B cell (primary cell): Measurements from ENCODE around the gene ANKRD13D. TPM values are rescaled to one million over a fixed set of nuclear protein-coding genes. Genes with fewer than 3 reads are reported as not detected.
A peak's percentile ranks its signal among the peaks of the same experiment; 100 is the strongest.

ENCODE experiments used
- ATAC-seq: fragments of 200-7000 bp; cut with Tn5 transposase; one replicate; pipeline ENCODE4 v1.10.0; 2021; ENCODE audit warnings: low read depth, mild to moderate bottlenecking, moderate number of reproducible peaks, moderate library complexity
- CTCF ChIA-PET: fragments of 350-600 bp; sonication (Branson Sonifier 250); formaldehyde crosslinking; loops from one replicate; lab custom pipeline; 2021; ENCODE audit warnings: antibody characterized with exemption, inconsistent platforms; lab: Charles Lee
- POLR2A ChIA-PET: fragments of 350-600 bp; sonication (Branson Sonifier 250); formaldehyde crosslinking; loops from one replicate; lab custom pipeline; 2021; ENCODE audit warnings: antibody characterized with exemption; lab: Charles Lee
- DNase-seq: peaks from one replicate; pipeline ENCODE4 v3.0.0; 2013
- H2AFZ ChIP-seq: 2 replicates; pipeline ENCODE4 v1.6.1; 2012; ENCODE audit warnings: mild to moderate bottlenecking, low read depth, low read length; ENCODE audit not compliant: insufficient read depth, poor library complexity, severe bottlenecking
- H3K27ac ChIP-seq, 2 donors: 1 replicate in 1 of 2; 2 replicates in 1 of 2; pipeline ENCODE4 v1.5.1; 2012 to 2013; ENCODE audit warnings: low read length in 2 of 2, mild to moderate bottlenecking in 2 of 2, moderate library complexity in 1 of 2
- H3K27me3 ChIP-seq, 4 experiments: fragments of 200-600 bp in 1 of 4; sonication (generic) in 1 of 4; replicated peaks in 1 of 4; 1 replicate in 2 of 4; 2 replicates in 2 of 4; pipeline versions ENCODE4 v1.6.1 to v1.7.0; 2013 to 2016; ENCODE audit warnings: low read length in 3 of 4, mild to moderate bottlenecking in 2 of 4, mixed read lengths in 1 of 4, moderate library complexity in 1 of 4; ENCODE audit not compliant: insufficient read depth in 4 of 4, control insufficient read depth in 3 of 4; ENCODE audit errors: control extremely low read depth in 1 of 4
- H3K36me3 ChIP-seq, 2 experiments: replicated peaks in 1 of 2; 1 replicate in 1 of 2; 2 replicates in 1 of 2; pipeline versions ENCODE4 v1.6.1 to v1.7.1; 2013; ENCODE audit warnings: low read length in 1 of 2; ENCODE audit not compliant: insufficient read depth in 2 of 2, control insufficient read depth in 1 of 2; ENCODE audit errors: control extremely low read depth in 1 of 2, extremely low read depth in 1 of 2
- H3K4me1 ChIP-seq, 2 donors: fragments of 200-600 bp in 1 of 2; sonication (generic) in 1 of 2; 1 replicate in 1 of 2; 2 replicates in 1 of 2; pipeline versions ENCODE4 v1.5.1 to v1.6.1; 2013 to 2017; ENCODE audit warnings: low read length in 2 of 2; ENCODE audit not compliant: control insufficient read depth in 2 of 2, insufficient read depth in 2 of 2
- H3K4me2 ChIP-seq: replicated peaks from 2 replicates; pipeline ENCODE3; 2012; ENCODE audit warnings: mild to moderate bottlenecking, low read depth, low read length; ENCODE audit not compliant: poor library complexity, severe bottlenecking
- H3K4me3 ChIP-seq, 5 experiments: fragments of 200-600 bp in 1 of 5; sonication (generic) in 1 of 5; 1 replicate in 3 of 5; 2 replicates in 2 of 5; pipeline versions ENCODE4 v1.5.1 to v1.7.0; 2011 to 2016; ENCODE audit warnings: low read length in 4 of 5, mild to moderate bottlenecking in 4 of 5, low read depth in 2 of 5, control low read depth in 1 of 5, moderate library complexity in 1 of 5; ENCODE audit not compliant: insufficient read depth in 1 of 5; ENCODE audit errors: control extremely low read depth in 1 of 5, extremely low read depth in 1 of 5
- H3K79me2 ChIP-seq: fragments of 200-600 bp; sonication (generic); one replicate; pipeline ENCODE4 v1.6.0; 2016; ENCODE audit warnings: low read length; ENCODE audit not compliant: control insufficient read depth, insufficient read depth
- H3K9ac ChIP-seq: fragments of 200-600 bp; sonication (generic); 2 replicates; pipeline ENCODE4 v1.6.1; 2017; ENCODE audit warnings: mild to moderate bottlenecking, low read length, moderate library complexity
- H3K9me3 ChIP-seq, 3 donors: one replicate each; pipeline versions ENCODE4 v1.6.1 to v1.7.1; 2013; ENCODE audit warnings: low read length in 2 of 3; ENCODE audit not compliant: control insufficient read depth in 2 of 3, insufficient read depth in 1 of 3; ENCODE audit errors: control extremely low read depth in 1 of 3
- H4K20me1 ChIP-seq: 2 replicates; pipeline ENCODE4 v1.6.0; 2012; ENCODE audit warnings: mild to moderate bottlenecking, low read length; ENCODE audit not compliant: insufficient read depth, control insufficient read depth, poor library complexity, severe bottlenecking
- H3K27ac Mint-ChIP-seq: one replicate; pipeline ENCODE4 v1.8.0; 2021; ENCODE audit warnings: mixed read lengths
- H3K27me3 Mint-ChIP-seq: one replicate; pipeline ENCODE4 v1.8.0; 2021; ENCODE audit warnings: mixed read lengths
- H3K4me1 Mint-ChIP-seq: one replicate; pipeline ENCODE4 v1.8.0; 2021; ENCODE audit warnings: mixed read lengths
- H3K4me3 Mint-ChIP-seq: one replicate; pipeline ENCODE4 v1.8.0; 2021; ENCODE audit warnings: mixed read lengths
- H3K9me3 Mint-ChIP-seq: one replicate; pipeline ENCODE4 v1.8.0; 2022; ENCODE audit warnings: mixed read lengths; ENCODE audit not compliant: insufficient read depth
- EZH2 ChIP-seq: IDR thresholded peaks from 2 replicates; pipeline ENCODE4 v1.6.1; 2012; ENCODE audit warnings: borderline replicate concordance, low read depth, mild to moderate bottlenecking, moderate library complexity, low read length; ENCODE audit not compliant: insufficient read depth, poor library complexity, severe bottlenecking
- WGBS: methylation state at CpG from one replicate; pipeline ENCODE4 v1.1.5; 2013; ENCODE audit warnings: missing lambda C conversion rate; ENCODE audit not compliant: insufficient coverage; 5-methylcytosine and 5-hydroxymethylcytosine counted together
- intact Hi-C: fragments of 100-400 bp; cut with micrococcal nuclease; formaldehyde crosslinking; loops from one replicate; pipeline ENCODE4 v1.10.0; 2022
- polyA plus RNA-seq: library from polyadenylated mRNA; depleted of rRNA; stranded (reverse); fragments of >200 nt; gene quantifications from 2 replicates; pipeline ENCODE4 v1.2.3, GENCODE V29; 2012
- total RNA-seq, 2 donors: library from RNA; stranded (reverse); fragments of 120-200 nt in 1 of 2; gene quantifications; 1 replicate in 1 of 2; 2 replicates in 1 of 2; pipeline versions ENCODE4 v1.2.3 to v1.2.4, GENCODE V29; 2013 to 2022
- TF ChIP-seq, protein P1 (sequence below): fragments of 200-600 bp; IDR thresholded peaks from one replicate; pipeline ENCODE4 v1.8.0; 2022; ENCODE audit warnings: antibody characterized with exemption, mild to moderate bottlenecking

The ANKRD13D gene
- total and polyA plus RNA-seq, 2 donors (not counting 1 experiment from before 2014, with no cell fraction given): 189 to 252 TPM

DNA sequence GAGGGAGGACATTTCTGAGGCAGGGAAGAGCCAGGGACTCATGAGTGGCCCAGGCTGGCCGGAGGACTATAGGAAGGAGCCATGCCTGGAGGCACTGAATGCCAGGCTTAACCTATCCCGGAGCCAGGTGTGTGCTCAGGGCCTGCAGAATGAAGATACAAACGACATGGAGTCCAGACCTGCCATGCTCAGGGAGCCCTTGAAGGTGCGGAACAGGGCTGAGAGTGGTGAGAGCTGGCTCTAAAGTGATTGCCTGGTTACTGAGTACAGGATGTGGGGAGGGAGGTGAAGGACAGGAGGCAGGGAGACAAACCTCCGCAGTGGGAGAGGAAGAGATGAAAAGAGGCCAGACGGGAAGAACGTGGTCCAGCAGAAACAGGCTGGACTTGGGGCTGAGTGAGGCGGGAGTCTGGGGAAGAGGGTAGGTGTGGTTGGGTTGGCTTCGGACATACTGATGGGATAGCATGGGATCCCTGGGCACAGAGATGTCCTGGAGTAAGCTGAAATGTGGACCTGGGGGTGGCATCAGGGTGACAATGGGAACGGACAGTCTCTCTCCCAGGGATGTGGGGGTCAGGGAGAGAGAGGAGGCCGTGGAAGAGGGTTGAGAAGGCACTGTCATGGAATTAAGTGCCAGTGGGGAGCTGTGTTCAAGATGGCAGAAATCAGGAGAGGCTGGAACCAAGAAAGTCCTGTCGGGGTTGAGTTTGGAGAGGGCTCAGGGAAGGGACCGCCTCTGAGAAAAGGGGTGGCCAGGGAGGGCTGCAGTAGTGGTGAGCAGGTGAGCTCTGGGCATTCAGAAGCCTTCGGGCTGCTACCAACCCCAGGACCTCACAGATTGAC is 1.5 kb upstream of the ANKRD13D start:
- Histone ChIP-seq H3K27ac (peak overlapping the region; percentile 86 to 92), H3K4me1 (peaks cover 38 to 51% of the 10 kb centered on the region in 2 donors), H3K36me3 (peaks cover 2 to 72% of the 10 kb centered on the region in 2 experiments), H3K79me2 (peaks cover 55% of the 10 kb centered on the region), H3K27me3 (no peaks in the 10 kb centered on the region), H2AFZ (peak overlapping the region; percentile 84), H3K9me3 (no peaks in the 10 kb centered on the region), H4K20me1 (peaks cover 44% of the 10 kb centered on the region), H3K4me3 (peak overlapping the region; percentile 16 to 86 (median 79)), H3K4me2 (peak overlapping the region; percentile 100), H3K9ac (peak overlapping the region; percentile 92)
- POLR2A ChIA-PET: interaction anchor here (1.0 to 4.0 kb wide), 12 partner anchors 9 to 195 kb away, joined by 3 to 131 read pairs (median 10); partner anchors contain the start of genes AIP, CLCF1, GRK2 and POLD4
- Mint-ChIP-seq H3K27ac (peak overlapping the region; percentile 97), H3K4me1 (peaks cover 38% of the 10 kb centered on the region), H3K27me3 (no peaks in the 10 kb centered on the region), H3K4me3 (peak overlapping the region; percentile 76), H3K9me3 (no peaks in the 10 kb centered on the region)
- CTCF ChIA-PET: interaction anchor here (1.0 to 4.3 kb wide), 10 partner anchors 10 to 174 kb away, joined by 3 to 35 read pairs (median 17); partner anchors contain the start of gene GRK2
- DNase-seq (no peak), ATAC-seq (no peak)
- intact Hi-C loops: loop anchor here (1.0 to 5.0 kb wide), 5 partner anchors 10 to 217 kb away; partner anchors contain the start of gene PITPNM1
- no peak for TF ChIP-seq EZH2
- TF ChIP-seq, protein P1, sequence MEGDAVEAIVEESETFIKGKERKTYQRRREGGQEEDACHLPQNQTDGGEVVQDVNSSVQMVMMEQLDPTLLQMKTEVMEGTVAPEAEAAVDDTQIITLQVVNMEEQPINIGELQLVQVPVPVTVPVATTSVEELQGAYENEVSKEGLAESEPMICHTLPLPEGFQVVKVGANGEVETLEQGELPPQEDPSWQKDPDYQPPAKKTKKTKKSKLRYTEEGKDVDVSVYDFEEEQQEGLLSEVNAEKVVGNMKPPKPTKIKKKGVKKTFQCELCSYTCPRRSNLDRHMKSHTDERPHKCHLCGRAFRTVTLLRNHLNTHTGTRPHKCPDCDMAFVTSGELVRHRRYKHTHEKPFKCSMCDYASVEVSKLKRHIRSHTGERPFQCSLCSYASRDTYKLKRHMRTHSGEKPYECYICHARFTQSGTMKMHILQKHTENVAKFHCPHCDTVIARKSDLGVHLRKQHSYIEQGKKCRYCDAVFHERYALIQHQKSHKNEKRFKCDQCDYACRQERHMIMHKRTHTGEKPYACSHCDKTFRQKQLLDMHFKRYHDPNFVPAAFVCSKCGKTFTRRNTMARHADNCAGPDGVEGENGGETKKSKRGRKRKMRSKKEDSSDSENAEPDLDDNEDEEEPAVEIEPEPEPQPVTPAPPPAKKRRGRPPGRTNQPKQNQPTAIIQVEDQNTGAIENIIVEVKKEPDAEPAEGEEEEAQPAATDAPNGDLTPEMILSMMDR: no peak
- 51% methylated on average over 14 of the region's 14 CpGs for WGBS
